ENCODE results near the gene XKRX. TPM values are rescaled to one million over a fixed set of nuclear protein-coding genes. Genes with fewer than 3 reads are reported as not detected.
A peak's percentile ranks its signal among the peaks of the same experiment; 100 is the strongest.

XKRX gene
- polyA plus RNA-seq, 1 of the 3 experiments (the other 2 are of a cell fraction), result not detected

DNA sequence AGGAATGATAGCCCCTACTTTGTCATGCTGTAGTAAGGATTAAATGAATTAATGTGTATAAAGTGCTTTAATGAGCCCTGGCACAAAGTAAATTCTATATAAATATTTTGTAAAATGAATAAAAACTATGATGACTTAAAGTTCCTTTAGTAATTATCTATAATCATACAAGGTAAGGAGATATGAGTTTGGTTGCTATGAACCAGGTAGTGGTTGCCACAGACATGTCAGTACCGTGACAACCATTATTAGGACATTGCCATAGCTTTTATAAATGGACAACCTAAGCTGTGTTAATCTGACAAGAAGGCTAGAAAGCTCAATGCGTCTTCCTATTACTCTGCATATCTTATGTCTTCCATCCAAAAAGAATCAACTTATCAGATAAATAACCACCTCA, 40.7 kb upstream of the XKRX start, which contains the start of gene ARL13A:
TSS of gene ARL13A (plus strand) at position 301 of the 400 bp plus-strand sequence. CDS start 3,982 bp downstream, outside the sequence.
- H3K36me3 ChIP-seq (replicated peaks in 1 of 2; ENCODE audit: control insufficient read depth in 1 of 2, insufficient read depth in 2 of 2, low read length in 1 of 2), result no peaks in the 10 kb centered on the region
- H3K9me2 ChIP-seq, result no peaks in the 10 kb centered on the region
- no peak within 1 kb of the TSS for H3K4me3 ChIP-seq (ENCODE audit: low read depth in 2 of 2, low read length in 1 of 2)
- H3K4me2 ChIP-seq, result no peak within 1 kb of the TSS
- 15% methylated on average over 2 of the region's 2 CpGs for whole genome bisulfite sequencing (ENCODE audit: low lambda C conversion rate)
- no peaks in the 10 kb centered on the region for H3K79me2 ChIP-seq (ENCODE audit: insufficient read depth)
- H3K9me3 ChIP-seq, result no peaks in the 10 kb centered on the region
- ChIA-PET POLR2A (no interaction called here), CTCF (no interaction called here)
- H3K4me1 ChIP-seq (ENCODE audit: control insufficient read depth in 1 of 2, insufficient read depth in 2 of 2, low read depth in 1 of 2, low read length in 1 of 2), result no peaks in the 10 kb centered on the region
- H3K27me3 ChIP-seq (ENCODE audit: insufficient read depth), result no peaks in the 10 kb centered on the region
- no peaks in the 10 kb centered on the region for H3F3A ChIP-seq (replicated peaks; ENCODE audit: insufficient read depth)
- no peak for DNase-seq
- no peak within 1 kb of the TSS for H3K9ac ChIP-seq
- H3K27ac ChIP-seq (ENCODE audit: low read depth in 2 of 2, low read length in 1 of 2), result peak within 1 kb of the TSS in 1 of 2 experiments; percentile 16; a peak in 1 of 4 replicates
- no peak for TF ChIP-seq CHD2 (IDR thresholded peaks at IDR 0.05; ENCODE audit: low read length, partially characterized antibody)
- TF ChIP-seq GABPA (IDR thresholded peaks at IDR 0.05; ENCODE audit: low read depth), result no peak
- TF ChIP-seq RXRA (IDR thresholded peaks at IDR 0.05; ENCODE audit: borderline replicate concordance, low read depth), result no peak
- TF ChIP-seq, protein P1, sequence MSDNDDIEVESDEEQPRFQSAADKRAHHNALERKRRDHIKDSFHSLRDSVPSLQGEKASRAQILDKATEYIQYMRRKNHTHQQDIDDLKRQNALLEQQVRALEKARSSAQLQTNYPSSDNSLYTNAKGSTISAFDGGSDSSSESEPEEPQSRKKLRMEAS (IDR thresholded peaks at IDR 0.05; ENCODE audit: low read depth), result no peak
- TF ChIP-seq MXI1 (IDR thresholded peaks at IDR 0.05; ENCODE audit: low read depth, low read length), result no peak
- no peak for TF ChIP-seq JUND (IDR thresholded peaks at IDR 0.05)
- TF ChIP-seq, protein P2, sequence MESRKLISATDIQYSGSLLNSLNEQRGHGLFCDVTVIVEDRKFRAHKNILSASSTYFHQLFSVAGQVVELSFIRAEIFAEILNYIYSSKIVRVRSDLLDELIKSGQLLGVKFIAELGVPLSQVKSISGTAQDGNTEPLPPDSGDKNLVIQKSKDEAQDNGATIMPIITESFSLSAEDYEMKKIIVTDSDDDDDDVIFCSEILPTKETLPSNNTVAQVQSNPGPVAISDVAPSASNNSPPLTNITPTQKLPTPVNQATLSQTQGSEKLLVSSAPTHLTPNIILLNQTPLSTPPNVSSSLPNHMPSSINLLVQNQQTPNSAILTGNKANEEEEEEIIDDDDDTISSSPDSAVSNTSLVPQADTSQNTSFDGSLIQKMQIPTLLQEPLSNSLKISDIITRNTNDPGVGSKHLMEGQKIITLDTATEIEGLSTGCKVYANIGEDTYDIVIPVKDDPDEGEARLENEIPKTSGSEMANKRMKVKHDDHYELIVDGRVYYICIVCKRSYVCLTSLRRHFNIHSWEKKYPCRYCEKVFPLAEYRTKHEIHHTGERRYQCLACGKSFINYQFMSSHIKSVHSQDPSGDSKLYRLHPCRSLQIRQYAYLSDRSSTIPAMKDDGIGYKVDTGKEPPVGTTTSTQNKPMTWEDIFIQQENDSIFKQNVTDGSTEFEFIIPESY (IDR thresholded peaks at IDR 0.05; ENCODE audit: borderline replicate concordance, low read depth), result no peak
- no peaks in the 10 kb centered on the region for H4K20me1 ChIP-seq (ENCODE audit: insufficient read depth)
- no peak within 1 kb of the TSS for H2AFZ ChIP-seq (ENCODE audit: low read depth)

DNA sequence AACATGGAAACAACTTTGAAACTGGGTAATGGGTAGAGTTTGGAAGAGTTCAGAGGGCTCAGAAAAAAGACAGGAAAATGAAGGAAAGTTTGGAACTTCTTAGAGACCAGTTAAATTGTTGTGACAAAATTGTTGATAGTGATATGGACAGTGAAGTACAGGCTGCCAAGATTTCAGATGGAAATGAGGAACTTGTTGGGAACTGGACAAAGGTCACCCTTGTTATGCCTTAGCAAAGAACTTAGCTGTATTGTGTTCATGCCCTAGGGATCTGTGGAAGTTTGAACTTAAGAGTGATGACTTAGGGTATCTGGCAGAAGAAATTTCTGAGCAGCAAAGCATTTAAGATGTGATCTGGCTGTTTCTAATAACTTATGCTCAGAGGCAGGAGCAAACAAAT, 35.6 kb upstream of the XKRX start:
- H3K9me3 ChIP-seq, result no peaks in the 10 kb centered on the region
- H4K20me1 ChIP-seq (ENCODE audit: insufficient read depth), result no peaks in the 10 kb centered on the region
- DNase-seq, result no peak
- TF ChIP-seq FOXM1 (IDR thresholded peaks at IDR 0.05; ENCODE audit: low read depth) (no peak), POLR2AphosphoS5 (IDR thresholded peaks at IDR 0.05; ENCODE audit: low read depth, low read length) (no peak), ELF1 (IDR thresholded peaks at IDR 0.05) (no peak), MXI1 (IDR thresholded peaks at IDR 0.05; ENCODE audit: low read depth, low read length) (no peak), TAF1 (IDR thresholded peaks at IDR 0.05; ENCODE audit: borderline replicate concordance, low read depth, low read length) (no peak), TCF12 (IDR thresholded peaks at IDR 0.05) (no peak), GABPA (IDR thresholded peaks at IDR 0.05; ENCODE audit: low read depth) (no peak)
- TF ChIP-seq, protein P2 (IDR thresholded peaks at IDR 0.05; ENCODE audit: borderline replicate concordance, low read depth), result no peak
- TF ChIP-seq, protein P3, sequence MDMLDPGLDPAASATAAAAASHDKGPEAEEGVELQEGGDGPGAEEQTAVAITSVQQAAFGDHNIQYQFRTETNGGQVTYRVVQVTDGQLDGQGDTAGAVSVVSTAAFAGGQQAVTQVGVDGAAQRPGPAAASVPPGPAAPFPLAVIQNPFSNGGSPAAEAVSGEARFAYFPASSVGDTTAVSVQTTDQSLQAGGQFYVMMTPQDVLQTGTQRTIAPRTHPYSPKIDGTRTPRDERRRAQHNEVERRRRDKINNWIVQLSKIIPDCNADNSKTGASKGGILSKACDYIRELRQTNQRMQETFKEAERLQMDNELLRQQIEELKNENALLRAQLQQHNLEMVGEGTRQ (IDR thresholded peaks at IDR 0.05; ENCODE audit: borderline replicate concordance, low read depth, low read length), result no peak
- no peaks in the 10 kb centered on the region for H3K9me2 ChIP-seq
- H3K9ac ChIP-seq, result no peak overlapping the region
- no peaks in the 10 kb centered on the region for H3K27me3 ChIP-seq (ENCODE audit: insufficient read depth)
- no peaks in the 10 kb centered on the region for H3K4me1 ChIP-seq (ENCODE audit: control insufficient read depth in 1 of 2, insufficient read depth in 2 of 2, low read depth in 1 of 2, low read length in 1 of 2)
- H3K36me3 ChIP-seq (replicated peaks in 1 of 2; ENCODE audit: control insufficient read depth in 1 of 2, insufficient read depth in 2 of 2, low read length in 1 of 2), result no peaks in the 10 kb centered on the region
- H3K4me3 ChIP-seq (ENCODE audit: low read depth in 2 of 2, low read length in 1 of 2), result no peak overlapping the region
- no peaks in the 10 kb centered on the region for H3K79me2 ChIP-seq (ENCODE audit: insufficient read depth)
- no peak overlapping the region for H3K27ac ChIP-seq (ENCODE audit: low read depth in 2 of 2, low read length in 1 of 2)
- H2AFZ ChIP-seq (ENCODE audit: low read depth), result no peak overlapping the region
- H3K4me2 ChIP-seq, result no peak overlapping the region
- no peaks in the 10 kb centered on the region for H3F3A ChIP-seq (replicated peaks; ENCODE audit: insufficient read depth)
- CTCF ChIA-PET, result no interaction called here
- POLR2A ChIA-PET, result no interaction called here
